Dendritic cell treated with granulocyte-macrophage colony-stimulating factor and Interleukin-4, amounts not matched to agents 40 ng/mL and 50 ng/mL, for 4 days (primary cell): ENCODE measurements around the gene FRMD1.

ENCODE experiments used
- H3K27ac Mint-ChIP-seq: one replicate; pipeline ENCODE4 v1.8.0; 2022; ENCODE audit warnings: mild to moderate bottlenecking, mixed read lengths
- H3K27me3 Mint-ChIP-seq: one replicate; pipeline ENCODE4 v1.8.0; 2022; ENCODE audit warnings: mild to moderate bottlenecking, mixed read lengths
- H3K36me3 Mint-ChIP-seq: one replicate; pipeline ENCODE4 v1.8.0; 2022; ENCODE audit warnings: low read depth, mixed read lengths
- H3K4me1 Mint-ChIP-seq: one replicate; pipeline ENCODE4 v1.8.0; 2022; ENCODE audit warnings: low read depth, mixed read lengths
- H3K4me3 Mint-ChIP-seq: one replicate; pipeline ENCODE4 v1.8.0; 2022; ENCODE audit warnings: mild to moderate bottlenecking, moderate library complexity, mixed read lengths
- H3K9me3 Mint-ChIP-seq: one replicate; pipeline ENCODE4 v1.8.0; 2022; ENCODE audit warnings: mixed read lengths
- intact Hi-C: fragments of 100-400 bp; cut with micrococcal nuclease; formaldehyde crosslinking; loops from one replicate; pipeline ENCODE4 v1.15.0; 2022

Gene FRMD1

DNA sequence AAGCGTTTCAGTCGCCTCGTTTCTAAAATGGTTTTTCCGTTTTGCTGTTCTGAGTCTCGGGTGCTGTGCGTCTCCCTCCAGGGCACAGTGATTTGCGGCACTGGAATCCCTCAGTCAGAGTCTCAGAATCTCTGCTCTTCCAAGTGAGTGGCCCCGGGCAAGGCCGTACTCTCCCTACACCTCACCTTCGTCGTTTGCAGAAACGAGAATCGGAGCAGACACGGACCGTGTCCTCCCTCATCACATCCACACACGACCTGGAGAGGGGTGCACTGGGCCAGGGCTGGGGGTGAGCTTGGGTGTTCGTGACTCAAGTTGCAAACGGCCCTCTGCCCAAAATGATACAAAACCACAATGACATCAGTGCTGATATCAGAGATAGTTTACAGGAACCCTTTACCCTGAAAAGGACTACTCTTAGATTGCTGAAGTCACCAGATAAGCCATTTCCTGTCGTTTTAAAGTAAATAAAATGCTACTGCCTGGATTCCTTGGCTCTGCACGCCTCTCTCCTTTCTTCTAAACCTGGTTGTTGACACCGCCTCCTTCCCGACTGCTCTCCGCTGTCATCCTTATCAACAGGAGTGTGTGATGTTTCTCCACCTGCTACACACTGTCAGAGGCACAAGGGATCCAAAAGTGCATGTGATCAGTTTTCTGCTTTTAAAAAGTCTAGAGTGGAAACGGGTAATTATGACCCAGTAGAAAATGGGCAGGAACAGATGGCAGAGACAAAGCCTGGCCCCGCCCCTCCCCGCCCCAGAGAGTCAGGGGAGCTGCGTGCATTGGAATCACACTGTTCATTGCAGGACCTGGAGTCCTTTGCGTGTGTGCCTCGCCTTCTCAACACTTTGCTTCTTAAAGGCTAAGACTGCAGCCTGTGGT lies 43.1 kb downstream of the FRMD1 start:
- intact Hi-C loops: no loop called here
- H3K27me3 Mint-ChIP-seq: peaks cover 30% of the 10 kb centered on the region

DNA sequence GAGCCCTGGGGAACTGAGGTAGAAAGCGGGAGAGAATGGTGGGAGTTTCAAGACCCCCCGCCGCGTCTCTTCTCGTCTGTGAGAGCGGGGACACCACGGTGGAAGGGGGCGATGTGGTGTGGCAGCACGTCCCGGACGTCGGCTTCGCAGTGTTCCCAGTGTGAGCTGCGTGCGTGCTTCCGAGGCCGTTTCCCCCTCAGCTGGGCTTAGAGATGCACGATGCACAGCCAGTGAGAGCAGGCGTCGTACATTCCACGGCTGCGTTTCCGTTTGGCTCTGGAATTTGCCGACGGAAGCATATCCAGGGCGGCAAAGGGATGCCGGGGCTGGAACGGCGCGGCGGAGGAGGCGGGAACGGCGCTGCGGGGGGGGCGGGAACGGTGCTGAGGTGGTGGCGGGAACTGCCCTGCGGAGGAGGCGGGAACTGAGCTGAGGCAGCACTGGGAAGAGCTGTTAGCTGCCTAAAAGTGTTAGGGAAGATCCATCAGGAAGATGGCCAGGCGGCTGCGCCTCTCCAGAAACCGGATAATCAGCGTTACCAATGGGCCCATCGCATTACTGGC lies 43.8 kb downstream of the FRMD1 start:
- Mint-ChIP-seq H3K36me3 (no peaks in the 10 kb centered on the region), H3K27me3 (peaks cover 30% of the 10 kb centered on the region), H3K4me1 (no peaks in the 10 kb centered on the region), H3K27ac (no peak overlapping the region), H3K4me3 (no peak overlapping the region), H3K9me3 (peaks cover 55% of the 10 kb centered on the region)
- intact Hi-C loops: no loop called here

More for the DNA sequence above, 43.1 kb downstream of the FRMD1 start:
- H3K4me1 Mint-ChIP-seq: no peaks in the 10 kb centered on the region
- H3K36me3 Mint-ChIP-seq: no peaks in the 10 kb centered on the region
- H3K27ac Mint-ChIP-seq: no peak overlapping the region
- no peak overlapping the region for H3K4me3 Mint-ChIP-seq
- H3K9me3 Mint-ChIP-seq: peaks cover 62% of the 10 kb centered on the region

DNA sequence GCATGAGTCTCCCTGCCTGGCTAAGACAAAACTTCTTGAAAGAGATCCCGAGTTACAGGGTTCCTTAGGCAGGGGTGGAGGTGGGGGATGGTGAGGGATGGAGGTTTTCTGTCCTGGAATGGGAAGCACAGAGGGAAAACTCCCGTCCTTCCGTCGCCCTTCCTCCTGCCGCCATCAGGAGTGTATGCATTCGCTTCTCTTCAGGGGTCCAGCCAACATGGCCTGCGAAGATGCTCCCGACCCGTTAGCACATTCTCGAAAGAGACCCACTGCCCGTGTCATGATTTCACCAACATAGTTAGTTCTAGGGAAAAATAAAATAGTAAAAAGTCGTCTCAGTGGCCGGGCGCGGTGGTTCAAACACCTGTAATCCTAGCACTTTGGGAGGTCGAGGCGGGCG lies 44.5 kb downstream of the FRMD1 start:
- Mint-ChIP-seq H3K4me1 (no peaks in the 10 kb centered on the region), H3K36me3 (no peaks in the 10 kb centered on the region), H3K9me3 (peaks cover 48% of the 10 kb centered on the region), H3K27ac (no peak overlapping the region), H3K4me3 (no peak overlapping the region), H3K27me3 (peaks cover 30% of the 10 kb centered on the region)
- intact Hi-C loops: no loop called here

DNA sequence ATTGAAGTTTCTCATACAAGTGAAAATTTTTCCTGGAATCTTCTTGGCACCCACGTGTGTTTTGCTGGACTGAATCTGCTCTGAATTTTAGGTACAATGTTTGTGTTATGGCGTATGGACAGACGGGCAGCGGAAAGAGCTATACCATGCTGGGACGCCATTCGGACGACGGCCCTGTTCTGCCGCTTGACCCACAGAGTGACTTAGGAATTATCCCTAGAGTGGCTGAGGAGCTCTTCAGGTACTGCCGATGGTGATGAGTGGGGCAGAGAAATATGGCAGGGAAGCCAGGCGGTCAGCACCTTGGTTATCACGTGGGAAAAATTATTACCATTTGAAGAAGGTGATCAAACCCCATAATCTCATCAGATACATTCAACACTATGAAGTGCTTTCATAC lies 45.2 kb downstream of the FRMD1 start:
- Mint-ChIP-seq H3K27me3 (peaks cover 30% of the 10 kb centered on the region), H3K4me1 (no peaks in the 10 kb centered on the region), H3K36me3 (no peaks in the 10 kb centered on the region), H3K9me3 (peaks cover 41% of the 10 kb centered on the region), H3K27ac (no peak overlapping the region), H3K4me3 (no peak overlapping the region)
- intact Hi-C loops: no loop called here

DNA sequence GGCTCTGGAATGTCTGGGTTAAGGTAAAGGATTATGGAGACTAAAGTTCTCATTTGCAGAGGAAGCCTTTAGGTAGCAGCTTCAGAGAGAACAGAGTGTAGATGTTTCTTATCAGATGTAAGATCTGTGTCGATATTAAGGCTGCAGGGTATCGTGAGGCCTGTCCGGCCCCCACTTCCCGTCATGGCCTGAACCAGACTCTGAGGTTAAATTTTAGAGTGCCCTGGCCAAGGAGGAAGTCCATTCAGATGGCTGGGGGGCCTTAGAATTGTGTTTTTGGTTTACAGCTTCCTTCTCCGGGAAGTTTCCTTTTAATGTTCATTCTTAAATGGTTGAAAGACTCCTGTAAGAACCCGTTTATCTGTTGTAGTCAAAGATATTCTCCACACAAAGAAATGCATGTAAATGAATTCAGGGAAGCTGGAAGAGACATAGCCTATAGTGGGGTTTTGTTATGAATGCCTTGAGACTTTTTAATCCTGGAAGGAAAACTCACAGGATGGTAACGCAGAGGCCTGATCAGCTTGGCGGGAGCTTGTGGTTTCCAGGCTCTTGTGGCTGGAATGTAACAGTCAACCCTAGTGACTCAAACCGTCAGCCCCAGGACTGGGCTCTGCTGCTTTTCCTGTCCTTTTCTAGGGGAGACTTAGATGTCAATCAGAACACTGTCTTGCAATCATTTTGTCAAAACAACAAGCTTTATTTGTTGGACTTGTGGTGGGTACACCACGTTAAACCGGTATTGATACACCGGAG lies 46.8 kb downstream of the FRMD1 start:
- H3K4me1 Mint-ChIP-seq: no peaks in the 10 kb centered on the region
- H3K4me3 Mint-ChIP-seq: no peak overlapping the region
- peaks cover 30% of the 10 kb centered on the region for H3K27me3 Mint-ChIP-seq
- H3K9me3 Mint-ChIP-seq: peaks cover 35% of the 10 kb centered on the region
- H3K36me3 Mint-ChIP-seq: no peaks in the 10 kb centered on the region
- intact Hi-C loops: no loop called here
- H3K27ac Mint-ChIP-seq: no peak overlapping the region

DNA sequence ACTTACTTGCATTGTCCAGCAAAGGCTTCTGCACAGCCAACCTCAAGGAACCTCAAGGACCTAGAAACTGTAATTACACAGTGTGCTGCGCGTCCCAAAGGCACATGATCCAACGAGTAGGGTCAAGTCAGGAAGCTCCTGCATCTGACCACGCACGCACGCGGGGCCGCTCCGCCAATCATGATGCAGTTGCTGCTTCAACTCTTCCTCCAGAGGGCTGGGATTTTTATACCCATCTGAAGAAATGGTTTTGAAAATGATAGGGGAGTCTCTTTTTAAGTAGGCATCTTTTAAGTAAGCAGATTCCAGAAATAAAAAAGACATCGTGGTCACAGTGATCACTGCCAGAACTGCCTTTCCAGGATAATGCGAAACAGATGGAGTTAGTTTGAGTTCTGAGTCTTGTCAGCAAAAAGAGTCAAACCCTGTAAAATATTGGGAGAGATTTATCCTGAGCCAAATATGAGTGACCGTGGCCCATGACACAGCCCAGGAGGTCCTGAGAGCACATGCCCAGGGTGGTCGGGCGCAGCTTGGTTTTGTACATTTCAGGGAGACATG lies 47.5 kb downstream of the FRMD1 start:
- H3K27me3 Mint-ChIP-seq: peaks cover 28% of the 10 kb centered on the region
- no peak overlapping the region for H3K27ac Mint-ChIP-seq
- H3K36me3 Mint-ChIP-seq: no peaks in the 10 kb centered on the region
- intact Hi-C loops: no loop called here
- H3K4me1 Mint-ChIP-seq: no peaks in the 10 kb centered on the region
- peaks cover 36% of the 10 kb centered on the region for H3K9me3 Mint-ChIP-seq
- H3K4me3 Mint-ChIP-seq: no peak overlapping the region

DNA sequence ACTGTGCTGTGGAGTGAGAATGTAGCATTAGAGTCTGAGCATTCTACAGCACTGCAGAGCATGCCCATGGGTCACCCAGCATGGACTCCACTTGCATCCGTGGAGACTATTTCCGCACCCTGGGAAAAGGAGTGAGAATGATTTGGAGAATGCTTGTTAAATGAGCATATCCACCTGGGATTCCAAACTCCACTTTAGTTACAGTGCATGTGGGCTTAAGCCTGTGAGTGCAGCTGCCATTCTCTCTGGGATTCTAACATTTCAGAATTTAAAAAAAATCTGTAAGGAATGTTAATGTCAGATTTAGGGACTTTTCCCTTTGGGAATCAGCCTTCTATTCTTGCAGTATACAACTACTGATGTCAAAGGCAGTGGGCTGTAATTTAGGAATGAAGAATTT lies 48.1 kb downstream of the FRMD1 start:
- Mint-ChIP-seq H3K27me3 (peaks cover 24% of the 10 kb centered on the region), H3K27ac (no peak overlapping the region), H3K4me1 (no peaks in the 10 kb centered on the region), H3K4me3 (no peak overlapping the region), H3K9me3 (peaks cover 34% of the 10 kb centered on the region), H3K36me3 (no peaks in the 10 kb centered on the region)
- intact Hi-C loops: no loop called here

DNA sequence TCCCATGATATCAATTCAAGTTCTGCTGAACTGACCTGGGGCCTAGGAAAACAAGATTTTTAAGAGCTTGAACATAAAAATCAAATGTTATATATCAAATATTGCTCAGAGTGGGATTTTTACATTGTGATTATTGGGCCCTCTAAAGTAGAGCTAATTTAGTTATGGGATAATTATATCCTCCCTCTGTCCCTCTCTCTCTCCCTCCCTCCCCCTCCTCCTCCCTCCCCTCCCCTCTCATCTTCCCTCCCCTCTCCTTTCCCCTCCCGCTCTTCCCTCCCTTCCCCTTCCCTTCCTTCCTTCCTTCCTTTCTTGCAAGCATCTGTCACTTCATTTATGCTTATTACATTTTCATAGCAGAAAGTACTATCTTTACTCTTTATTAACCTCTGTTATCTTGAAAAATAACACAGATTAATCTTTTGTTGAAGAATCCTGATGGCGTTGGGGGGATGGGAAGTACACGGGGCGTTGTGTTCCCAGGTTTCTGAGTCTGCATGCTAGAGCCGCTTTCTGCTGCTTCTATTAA lies 48.7 kb downstream of the FRMD1 start:
- H3K4me3 Mint-ChIP-seq: no peak overlapping the region
- no peaks in the 10 kb centered on the region for H3K36me3 Mint-ChIP-seq
- peaks cover 33% of the 10 kb centered on the region for H3K9me3 Mint-ChIP-seq
- intact Hi-C loops: no loop called here
- H3K27ac Mint-ChIP-seq: no peak overlapping the region
- no peaks in the 10 kb centered on the region for H3K4me1 Mint-ChIP-seq
- peaks cover 17% of the 10 kb centered on the region for H3K27me3 Mint-ChIP-seq

DNA sequence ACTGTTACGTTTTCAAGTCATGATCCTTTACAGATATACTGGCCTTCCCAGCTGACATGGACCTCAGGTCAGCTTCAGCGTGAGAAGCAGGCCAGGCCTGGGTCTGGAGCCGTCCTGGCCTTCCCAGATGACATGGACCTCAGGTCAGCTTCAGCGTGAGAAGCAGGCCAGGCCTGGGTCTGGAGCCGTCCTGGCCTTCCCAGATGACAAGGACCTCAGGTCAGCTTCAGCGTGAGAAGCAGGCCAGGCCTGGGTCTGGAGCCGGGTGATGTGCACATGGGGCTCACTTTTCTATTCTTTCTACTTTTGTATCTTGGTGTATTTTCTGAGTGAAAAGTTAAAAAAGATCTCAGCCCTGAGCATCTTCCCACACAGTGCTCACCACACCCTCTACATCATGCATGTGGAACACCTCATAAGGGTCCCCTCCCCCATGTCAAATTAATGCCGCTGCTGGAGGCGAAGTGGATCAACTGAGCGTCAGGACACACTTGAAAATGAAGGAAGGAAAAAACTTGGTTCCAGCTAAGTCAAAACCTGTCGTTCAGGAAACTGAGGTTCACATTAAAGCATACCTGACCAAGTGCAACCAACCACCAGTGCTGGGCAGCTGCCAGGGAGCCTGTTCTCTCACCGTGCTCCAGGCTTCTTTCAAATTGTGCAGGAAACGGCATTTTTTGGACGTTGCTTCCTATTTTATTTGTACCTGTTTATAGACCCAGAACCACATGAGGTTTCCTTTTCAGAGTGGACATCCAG lies 49.4 kb downstream of the FRMD1 start:
- no peaks in the 10 kb centered on the region for H3K4me1 Mint-ChIP-seq
- peaks cover 26% of the 10 kb centered on the region for H3K9me3 Mint-ChIP-seq
- intact Hi-C loops: no loop called here
- H3K27me3 Mint-ChIP-seq: peaks cover 11% of the 10 kb centered on the region
- H3K27ac Mint-ChIP-seq: no peak overlapping the region
- no peaks in the 10 kb centered on the region for H3K36me3 Mint-ChIP-seq
- H3K4me3 Mint-ChIP-seq: no peak overlapping the region

DNA sequence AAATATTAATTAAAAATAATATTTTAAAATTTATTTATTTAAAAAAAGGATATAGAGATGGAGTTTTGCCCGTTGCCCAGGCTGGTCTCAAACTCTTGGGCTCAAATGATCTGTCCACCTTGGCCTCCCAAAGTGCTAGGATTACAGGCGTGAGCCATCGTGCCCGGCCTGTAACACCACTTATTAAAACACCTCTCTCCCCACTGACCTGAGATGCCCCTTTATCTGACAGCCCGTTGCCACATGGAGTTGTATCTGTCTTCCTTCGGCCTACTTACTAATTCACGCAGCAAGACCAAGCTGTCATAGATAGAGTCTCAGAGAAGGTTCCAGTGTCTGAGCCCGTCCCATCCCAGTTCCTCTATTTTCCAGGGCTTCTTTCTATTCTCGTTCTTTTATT lies 50.8 kb downstream of the FRMD1 start:
- H3K4me3 Mint-ChIP-seq: no peak overlapping the region
- no peaks in the 10 kb centered on the region for H3K4me1 Mint-ChIP-seq
- peaks cover 3% of the 10 kb centered on the region for H3K27me3 Mint-ChIP-seq
- intact Hi-C loops: no loop called here
- H3K9me3 Mint-ChIP-seq: peaks cover 24% of the 10 kb centered on the region
- H3K27ac Mint-ChIP-seq: no peak overlapping the region
- H3K36me3 Mint-ChIP-seq: no peaks in the 10 kb centered on the region

DNA sequence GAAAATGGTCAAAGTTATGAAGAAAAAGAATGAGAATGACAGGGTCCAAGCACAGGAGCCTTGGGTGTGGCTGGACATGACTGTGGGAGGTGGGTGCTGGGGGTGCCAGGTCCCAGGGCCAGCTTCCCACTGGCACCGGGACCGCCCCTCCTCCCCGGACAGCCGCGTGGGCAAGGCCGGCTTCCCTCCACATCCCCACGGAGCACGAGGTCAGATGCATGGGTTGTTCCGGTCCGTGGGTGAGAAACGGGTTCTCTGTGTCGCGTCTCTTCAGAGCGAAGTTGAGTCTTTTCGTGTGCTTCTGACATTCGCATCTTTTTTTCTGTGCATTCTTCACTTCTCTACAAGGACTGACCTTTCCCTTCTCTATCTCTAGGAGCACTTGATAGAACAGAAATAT lies 51.5 kb downstream of the FRMD1 start:
- Mint-ChIP-seq H3K4me3 (no peak overlapping the region), H3K27me3 (peaks cover 4% of the 10 kb centered on the region), H3K36me3 (no peaks in the 10 kb centered on the region), H3K27ac (no peak overlapping the region), H3K9me3 (peaks cover 24% of the 10 kb centered on the region), H3K4me1 (no peaks in the 10 kb centered on the region)
- intact Hi-C loops: no loop called here

DNA sequence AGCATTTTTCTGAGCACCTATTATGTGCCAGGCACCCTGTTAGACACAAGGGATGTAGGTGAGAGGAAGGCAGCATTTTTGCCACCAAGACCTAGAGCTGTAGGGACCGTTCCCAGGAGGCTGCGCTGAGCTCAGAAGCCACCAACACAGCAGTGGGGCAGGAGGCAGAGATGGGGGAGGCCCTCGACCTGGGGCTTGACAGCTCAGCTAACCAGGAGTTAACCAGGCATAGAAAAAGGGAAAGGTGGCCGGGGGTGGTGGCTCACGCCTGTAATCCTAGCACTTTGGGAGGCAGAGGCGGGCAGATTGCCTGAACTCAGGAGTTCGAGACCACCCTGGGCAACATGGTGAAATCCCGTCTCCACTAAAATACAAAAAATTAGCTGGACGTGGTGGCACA lies 52.1 kb downstream of the FRMD1 start:
- intact Hi-C loops: no loop called here
- Mint-ChIP-seq H3K36me3 (no peaks in the 10 kb centered on the region), H3K4me1 (no peaks in the 10 kb centered on the region), H3K27ac (no peak overlapping the region), H3K4me3 (no peak overlapping the region), H3K9me3 (peaks cover 24% of the 10 kb centered on the region), H3K27me3 (peaks cover 4% of the 10 kb centered on the region)
